Stomach (tissue), 4 donors: Measurements from ENCODE around the gene PSMD14.

Experiments
- CTCF ChIP-seq, 7 experiments: fragments of 450-650 bp in 4 of 7; fragments of 200-600 bp in 3 of 7; sonication (generic) in 3 of 7; IDR thresholded peaks; one replicate each; pipeline ENCODE4 v1.5.1; 2016 to 2019; ENCODE audit warnings: antibody characterized with exemption in 7 of 7, control low read depth in 2 of 7, mild to moderate bottlenecking in 1 of 7
- EP300 ChIP-seq: sonication (generic); formaldehyde crosslinking; IDR thresholded peaks from one replicate; pipeline ENCODE4 v1.6.1; 2017; ENCODE audit warnings: antibody characterized with exemption
- POLR2A ChIP-seq, 4 donors: fragments of 450-650 bp; IDR thresholded peaks; one replicate each; pipeline ENCODE4 v1.6.1; 2016; ENCODE audit warnings: antibody characterized with exemption in 4 of 4, control low read depth in 2 of 4, mild to moderate bottlenecking in 1 of 4, moderate library complexity in 1 of 4
- POLR2AphosphoS5 ChIP-seq, 3 donors: sonication (generic); formaldehyde crosslinking; IDR thresholded peaks; one replicate each; pipeline ENCODE4 v1.6.1; 2016; ENCODE audit warnings: antibody characterized with exemption in 3 of 3

GRCh38 chr2:161371869-161372268, 63.6 kb downstream of the PSMD14 start:
- TF ChIP-seq POLR2AphosphoS5 (IDR thresholded peaks at IDR 0.05) (no peak), POLR2A (IDR thresholded peaks at IDR 0.05) (no peak), CTCF (IDR thresholded peaks at IDR 0.05) (no peak), EP300 (no peak)
